Activated CD8-positive, alpha-beta memory T cell treated with anti-CD3 and anti-CD28 coated beads for 4 hours (primary cell): ENCODE measurements around the gene DNER.

Experiments used
- DNase-seq, 2 donors: peaks; one replicate each; pipeline ENCODE4 v3.0.0-alpha.2; 2020; ENCODE audit warnings: low read depth in 2 of 2

DNER gene

GRCh38 chr2:229438430-229439159, 275.8 kb downstream of the DNER start:
- no peak for DNase-seq

GRCh38 chr2:229437467-229437866, 276.9 kb downstream of the DNER start:
- DNase-seq = no peak

- no peak for DNase-seq
Observed at GRCh38 chr2:229434187-229434586, 280.2 kb downstream of the DNER start.

DNA sequence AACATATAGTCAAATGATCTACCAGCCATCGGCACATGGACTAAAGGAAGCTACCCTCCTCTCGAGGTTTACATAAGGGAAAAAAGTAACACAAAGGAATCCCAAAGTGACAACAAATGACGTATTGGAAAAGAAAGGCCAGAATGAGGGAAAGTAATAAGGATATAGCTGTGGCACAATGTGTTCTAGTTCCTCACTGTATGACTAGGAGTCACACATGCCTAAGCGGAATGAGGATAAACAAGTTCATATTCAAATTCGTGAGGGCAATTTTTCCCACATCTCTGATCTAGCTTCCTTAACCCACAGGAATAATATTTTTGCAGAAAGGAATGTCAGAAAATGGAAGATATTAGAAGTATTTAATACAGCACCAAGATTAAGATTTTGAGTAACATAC, 281.0 kb downstream of the DNER start:
- DNase-seq = no peak

DNA sequence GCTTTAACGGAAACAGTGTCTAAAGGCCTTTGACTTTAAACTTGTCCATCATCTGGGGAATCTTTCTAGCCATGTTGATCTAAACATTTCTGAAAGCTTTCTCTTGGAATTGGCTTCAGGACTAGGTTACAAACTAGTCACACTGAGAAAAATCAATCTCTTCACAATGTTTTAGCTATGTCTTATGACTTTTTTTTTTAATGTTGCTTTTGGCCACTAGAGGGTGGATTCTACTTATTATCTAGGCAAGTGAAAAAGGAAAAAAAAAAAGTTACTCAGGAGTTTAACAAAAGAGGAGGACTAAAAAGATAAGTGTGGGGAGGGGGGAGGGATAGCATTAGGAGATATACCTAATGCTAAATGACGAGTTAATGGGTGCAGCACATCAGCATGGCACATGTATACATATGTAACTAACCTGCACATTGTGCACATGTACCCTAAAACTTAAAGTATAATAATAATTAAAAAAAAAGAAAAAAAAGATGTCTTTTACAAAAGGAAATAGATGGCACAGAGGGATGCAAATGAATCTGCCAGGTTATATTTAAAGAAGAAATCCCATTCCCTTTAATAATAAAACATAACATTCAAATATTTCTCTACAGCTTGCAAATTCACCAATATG, 282.9 kb downstream of the DNER start:
- no peak for DNase-seq

DNA sequence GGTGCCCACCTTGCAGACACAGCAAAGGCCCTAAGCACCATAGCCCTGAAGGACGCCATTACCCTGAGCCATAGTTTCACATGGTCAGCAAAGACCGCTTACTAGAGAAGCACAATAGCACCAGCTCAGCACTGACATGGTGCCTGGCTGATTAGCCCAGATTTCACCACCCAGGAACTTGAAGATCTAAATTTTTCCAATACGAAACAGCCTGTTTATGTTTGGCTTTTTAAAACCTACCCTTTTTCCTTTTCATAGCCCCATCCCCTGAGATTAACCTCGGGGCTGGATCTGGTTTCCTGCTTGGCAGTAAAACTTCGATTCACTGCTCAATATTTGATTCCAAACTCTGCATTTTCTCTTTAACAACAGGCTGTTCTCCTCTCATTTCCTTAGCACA, 284.8 kb downstream of the DNER start:
- DNase-seq = no peak

DNA sequence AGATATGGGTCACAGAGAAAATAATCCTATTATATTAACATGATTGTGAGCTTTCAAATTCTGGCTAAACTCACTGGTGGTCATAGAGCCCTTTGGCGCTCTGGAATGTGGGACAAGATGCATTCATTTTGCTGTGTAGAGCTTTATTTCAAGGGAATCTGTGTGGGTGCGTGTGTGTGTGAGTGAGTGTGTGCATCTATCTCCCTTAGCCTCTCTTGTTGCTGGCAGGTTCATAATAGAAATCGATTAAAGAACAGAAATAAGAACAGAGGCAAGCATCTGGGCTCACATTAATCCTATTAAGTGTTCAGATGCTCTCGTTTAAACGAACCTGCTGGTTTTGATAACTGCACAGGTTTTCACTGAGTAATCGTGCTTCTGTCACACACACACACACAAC, 287.9 kb downstream of the DNER start:
- no peak for DNase-seq

DNA sequence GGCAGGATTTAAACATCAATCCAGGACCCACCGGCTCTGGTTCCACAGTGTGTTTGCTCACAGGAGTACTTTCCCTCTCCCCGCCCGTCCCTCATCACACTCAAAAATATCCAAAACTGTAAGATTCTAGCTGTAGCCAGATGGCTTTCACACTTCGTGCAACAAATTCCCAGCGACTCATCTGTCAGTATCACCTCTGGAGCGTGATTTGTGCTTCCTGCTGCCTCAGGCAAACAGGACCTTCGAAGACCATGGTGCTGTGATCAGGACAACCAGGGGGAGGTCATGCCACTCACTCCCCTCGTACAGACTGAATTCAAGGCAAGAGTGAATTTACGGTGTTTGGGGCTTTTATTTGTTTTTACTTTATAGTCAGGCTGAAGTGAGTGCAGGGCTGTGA, 288.8 kb downstream of the DNER start:
- DNase-seq = no peak

DNA sequence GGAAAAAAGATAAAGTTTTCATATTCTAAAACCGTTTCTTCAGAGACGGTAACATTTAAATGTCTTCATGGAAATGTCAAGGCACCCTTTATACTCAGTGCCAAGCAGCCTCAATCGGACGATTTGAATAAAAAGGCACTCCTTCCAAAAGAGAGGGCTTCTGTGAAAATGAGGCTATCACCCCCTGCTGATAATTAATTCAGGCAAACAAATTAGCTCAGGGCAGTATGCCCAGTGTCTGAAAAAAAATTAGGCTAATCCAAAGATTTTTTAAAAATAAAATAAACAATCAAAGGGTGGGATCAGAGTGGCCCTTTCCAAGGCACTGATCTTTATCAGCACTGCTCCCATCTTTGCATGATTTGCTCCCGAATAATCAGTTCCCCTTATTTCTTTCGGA, 292.3 kb downstream of the DNER start:
- no peak for DNase-seq

GRCh38 chr2:229419158-229419557, 295.2 kb downstream of the DNER start:
- DNase-seq = no peak

DNA sequence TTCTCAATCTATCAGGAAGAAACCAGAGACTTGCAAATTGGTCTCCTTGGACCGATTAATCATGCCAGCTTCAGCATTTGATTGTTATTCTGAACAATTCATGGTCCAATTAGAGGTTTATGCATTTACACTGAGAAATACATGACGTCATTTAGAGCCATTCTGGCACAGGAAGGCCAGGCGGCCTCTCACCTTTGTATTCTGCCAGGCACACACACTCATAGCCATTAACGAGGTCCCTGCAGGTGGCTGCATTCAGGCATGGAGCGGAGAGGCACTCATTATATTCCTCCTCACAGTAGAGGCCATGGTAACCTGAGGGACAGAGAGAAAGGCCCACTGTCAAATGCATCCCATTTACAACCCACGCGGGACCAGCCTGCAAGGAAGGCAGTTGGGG, 296.4 kb downstream of the DNER start:
- no peak for DNase-seq

DNA sequence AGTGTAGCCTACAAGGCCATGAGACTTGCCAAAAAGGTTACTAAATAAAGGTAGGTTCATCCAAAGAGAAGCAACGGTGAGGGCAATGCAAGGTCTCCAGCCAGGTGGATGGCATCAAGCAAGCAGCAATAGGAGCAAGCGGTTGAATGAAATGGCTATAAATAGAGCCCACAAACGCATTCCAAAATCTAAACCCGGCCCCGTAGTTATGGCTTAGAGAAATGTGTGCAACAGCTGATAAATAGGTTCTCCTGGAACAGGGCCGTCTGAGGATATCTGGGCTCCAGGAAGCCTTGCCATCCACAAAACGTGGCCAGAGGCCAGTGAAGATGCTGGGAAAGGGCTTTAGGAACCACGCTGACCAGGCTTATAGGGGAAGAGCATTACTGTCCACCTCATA, 297.2 kb downstream of the DNER start:
- no peak for DNase-seq

DNA sequence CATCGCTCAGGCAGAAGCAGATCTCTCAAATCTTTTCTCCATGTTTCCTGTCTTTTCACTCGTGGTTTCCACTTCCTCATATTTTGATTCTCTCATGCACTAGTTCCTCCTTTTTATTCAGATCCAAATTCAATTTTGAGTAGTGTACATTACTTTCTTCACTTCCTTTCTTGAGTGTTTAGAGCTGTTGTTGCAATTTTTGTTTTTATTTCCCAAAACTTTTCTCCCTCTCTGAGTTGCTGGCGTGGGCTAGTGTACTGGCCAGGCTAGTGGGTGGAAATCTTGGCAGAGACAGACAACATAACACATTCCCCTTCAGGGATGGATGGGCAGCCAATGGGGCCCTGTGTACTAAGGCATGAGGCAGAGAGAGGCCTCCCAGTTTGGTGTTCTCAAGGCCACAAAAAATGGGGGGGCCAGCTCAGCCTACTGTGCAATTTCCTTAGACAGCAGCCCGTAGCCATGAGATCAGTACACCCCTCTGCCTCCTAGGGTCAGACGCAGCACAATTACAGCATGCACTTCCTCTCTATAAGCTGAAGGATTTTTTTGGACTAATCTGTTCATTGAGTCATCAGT, 298.1 kb downstream of the DNER start:
- DNase-seq = no peak

- DNase-seq = no peak
Observed at GRCh38 chr2:229414631-229415030, 299.7 kb downstream of the DNER start.

- DNase-seq = no peak
Observed at GRCh38 chr2:229412686-229413085, 301.7 kb downstream of the DNER start.

GRCh38 chr2:229410946-229411345, 303.4 kb downstream of the DNER start:
- no peak for DNase-seq

- DNase-seq = no peak
Observed at GRCh38 chr2:229410264-229410663, 304.1 kb downstream of the DNER start.

DNA sequence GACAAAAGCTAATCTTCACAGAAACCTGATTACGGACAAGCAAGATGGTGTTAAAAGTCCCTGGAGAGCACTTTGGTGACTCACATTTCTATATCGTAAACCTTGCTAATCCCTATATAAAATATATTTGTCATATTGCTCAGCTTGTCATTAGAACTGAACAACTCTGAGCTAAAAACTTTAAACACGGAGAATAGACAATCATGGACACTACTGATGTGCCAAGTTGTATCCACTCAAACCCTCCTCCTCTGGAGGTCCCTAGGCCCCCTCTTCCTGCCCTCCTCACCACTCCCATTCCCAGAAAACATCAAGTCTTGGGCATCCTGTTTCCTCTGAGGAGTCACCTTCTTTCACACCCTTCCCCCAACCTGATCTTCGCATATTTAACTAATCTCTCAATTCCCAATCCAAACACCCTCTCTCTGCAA, 304.6 kb downstream of the DNER start:
- DNase-seq = no peak

DNA sequence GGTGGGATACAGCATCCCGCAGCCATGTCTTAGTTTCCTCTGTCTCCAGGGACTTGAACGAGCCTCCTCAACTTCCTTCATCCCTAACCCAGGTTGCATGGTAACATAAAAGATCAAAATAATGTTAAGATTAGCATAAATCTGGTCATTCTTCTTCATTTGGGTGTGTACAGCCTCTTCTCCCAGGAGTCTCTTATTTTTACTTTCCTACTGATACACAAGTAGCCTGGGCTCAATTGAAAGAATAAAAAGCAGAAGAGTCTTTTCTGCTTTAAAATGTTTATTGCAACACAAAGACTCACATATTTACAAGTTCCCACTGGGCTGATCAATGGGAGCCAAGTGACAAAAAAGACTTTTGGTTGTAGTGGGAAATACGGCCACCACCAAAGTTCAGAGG, 305.4 kb downstream of the DNER start:
- no peak for DNase-seq

GRCh38 chr2:229408356-229408755, 306.0 kb downstream of the DNER start:
- no peak for DNase-seq

GRCh38 chr2:229407170-229407569, 307.2 kb downstream of the DNER start:
- DNase-seq = no peak

DNA sequence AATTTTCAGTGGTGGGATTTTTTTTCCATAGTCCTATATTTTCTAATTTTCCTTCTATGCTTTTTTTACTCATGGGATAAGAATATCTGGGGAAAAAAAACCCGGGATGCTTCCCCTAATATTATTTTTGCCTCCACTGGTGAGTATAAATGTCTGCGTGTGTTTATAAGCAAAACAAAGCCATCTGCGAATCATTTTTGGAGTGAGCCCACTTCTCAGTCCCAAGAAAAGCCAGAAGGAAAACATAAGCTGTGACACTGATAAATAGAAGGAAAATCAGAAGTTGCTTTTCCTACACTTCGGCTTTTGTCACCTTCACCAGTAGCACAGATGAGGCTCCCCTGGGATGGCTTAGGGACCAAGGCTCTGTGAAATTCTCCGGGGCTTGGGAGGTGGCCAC, 308.6 kb downstream of the DNER start:
- DNase-seq = no peak

- DNase-seq = no peak
Observed at GRCh38 chr2:229403296-229403695, 311.1 kb downstream of the DNER start.
